Stimulated activated CD8-positive, alpha-beta memory T cell treated with anti-CD3 and anti-CD28 coated beads, Interleukin-4, amount 100 ng/mL, for 48 hours (primary cell): ENCODE measurements around the gene CSNK2B.

Source experiments
- DNase-seq: peaks from one replicate; pipeline ENCODE4 v3.0.0-alpha.2; 2020

The CSNK2B gene

DNA sequence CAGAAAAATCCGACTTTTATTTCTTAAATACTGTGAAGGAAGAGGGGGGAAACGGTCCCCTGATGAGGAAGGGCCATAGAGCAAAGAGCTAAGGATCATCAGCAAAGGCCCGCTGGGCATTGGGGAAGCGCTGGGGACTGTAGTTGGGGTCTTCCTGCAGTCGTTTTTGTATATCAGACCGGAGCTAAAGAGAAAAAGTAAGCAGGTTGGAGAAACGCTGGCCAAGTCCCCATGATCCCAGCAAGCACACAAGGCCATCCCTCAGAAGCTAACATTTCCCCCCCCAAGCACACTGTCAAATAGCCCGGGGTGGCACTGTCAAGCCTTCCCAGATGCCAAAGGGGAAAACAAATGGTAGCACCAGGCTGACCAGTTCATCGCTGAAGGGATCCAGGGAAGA lies 26.8 kb upstream of the CSNK2B start:
- DNase-seq = no peak

DNA sequence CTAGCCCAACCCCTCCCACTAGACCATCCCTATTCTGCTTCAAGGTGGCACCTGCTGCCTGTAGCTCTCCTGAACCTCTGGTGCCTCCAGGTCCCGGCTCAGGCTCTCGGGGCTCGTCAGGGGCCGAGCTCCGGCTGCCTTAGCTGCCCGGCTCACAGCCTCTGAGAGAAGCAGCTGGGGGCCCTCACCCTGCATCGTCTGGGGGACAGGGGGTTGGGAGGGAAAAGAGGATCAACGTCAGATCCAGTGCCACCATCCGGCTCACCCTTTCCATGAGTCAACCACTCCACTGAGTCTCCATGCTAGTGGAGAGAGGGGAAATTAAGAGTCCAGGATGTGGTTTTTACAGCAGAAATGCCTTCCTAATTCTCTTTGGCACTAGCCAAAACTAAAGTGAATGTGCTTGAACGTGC lies 26.4 kb upstream of the CSNK2B start:
- DNase-seq = no peak

DNA sequence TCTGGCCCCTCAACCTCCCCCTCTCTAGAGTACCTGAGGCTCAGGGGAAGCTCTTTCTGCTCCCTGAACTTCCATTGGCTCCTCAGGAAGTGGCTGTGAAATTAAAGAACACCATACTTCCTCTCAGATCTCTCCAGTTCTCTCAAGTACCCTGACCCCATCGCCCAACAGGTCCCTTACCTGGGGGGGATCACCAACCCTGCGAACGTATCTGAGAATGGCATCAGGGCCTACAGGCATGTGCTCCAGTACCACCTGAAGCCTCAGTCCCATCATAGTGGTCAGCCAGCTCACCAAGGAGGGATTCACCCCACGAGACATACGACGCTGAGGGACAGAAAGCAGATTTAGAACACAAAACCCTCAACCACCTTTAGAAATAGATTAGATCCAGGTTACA lies 25.3 kb upstream of the CSNK2B start:
- DNase-seq = no peak

DNA sequence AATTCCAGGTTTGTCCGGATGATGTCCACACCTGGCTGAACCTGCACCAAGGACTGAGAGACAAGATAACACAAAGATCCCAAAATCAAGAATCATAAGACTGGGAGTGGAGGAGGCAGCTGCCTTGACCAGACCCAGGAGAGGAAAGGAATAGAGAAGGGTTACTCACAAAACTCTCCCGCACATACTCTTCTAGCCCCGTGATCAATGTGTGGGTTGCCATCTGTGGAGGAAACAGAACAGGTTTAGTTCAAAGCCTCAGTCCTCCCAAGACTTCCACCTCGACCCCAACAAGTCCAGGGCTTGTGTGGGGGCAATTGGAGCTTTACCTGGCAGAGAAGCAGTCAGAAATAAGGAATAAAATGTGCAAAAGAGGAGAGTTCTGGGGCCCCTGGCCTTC lies 24.5 kb upstream of the CSNK2B start:
- no peak for DNase-seq

DNA sequence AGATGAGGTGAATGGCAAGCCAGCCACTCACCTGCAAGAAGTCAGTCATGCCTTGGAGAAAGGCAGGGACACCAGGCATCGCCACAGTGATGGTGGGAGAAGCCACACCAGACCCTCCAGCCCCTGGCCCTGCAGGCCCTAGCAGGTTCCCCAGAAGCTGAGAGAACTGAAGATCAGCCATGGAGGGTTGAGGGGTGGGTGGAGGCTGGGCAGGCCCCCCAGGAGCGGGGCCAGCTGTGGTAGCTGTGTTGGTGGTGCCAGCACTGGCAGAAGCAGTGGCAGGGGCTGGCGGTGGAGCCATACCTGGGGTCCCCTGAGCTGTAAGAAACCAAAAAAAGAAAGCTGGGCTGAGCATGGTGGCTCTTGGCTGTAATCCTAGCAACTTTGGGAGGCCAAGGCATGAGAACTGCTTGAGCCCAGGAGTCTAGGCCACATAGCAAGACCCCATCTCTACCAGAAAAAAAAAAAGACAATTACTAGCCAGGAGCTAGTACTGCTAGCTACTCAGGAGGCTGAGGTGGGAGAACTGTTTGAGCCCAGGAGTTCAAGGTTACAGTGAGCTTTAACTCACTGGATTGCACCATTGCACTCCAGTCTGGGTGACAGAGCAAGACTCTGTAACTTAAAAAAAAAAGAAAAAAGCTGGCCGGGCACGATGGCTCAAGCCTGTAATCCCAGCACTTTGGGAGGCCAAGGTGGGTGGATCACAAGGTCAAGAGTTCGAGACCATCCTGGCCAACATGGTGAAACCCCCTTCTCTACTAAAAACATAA lies 22.9 kb upstream of the CSNK2B start:
- no peak for DNase-seq

DNA sequence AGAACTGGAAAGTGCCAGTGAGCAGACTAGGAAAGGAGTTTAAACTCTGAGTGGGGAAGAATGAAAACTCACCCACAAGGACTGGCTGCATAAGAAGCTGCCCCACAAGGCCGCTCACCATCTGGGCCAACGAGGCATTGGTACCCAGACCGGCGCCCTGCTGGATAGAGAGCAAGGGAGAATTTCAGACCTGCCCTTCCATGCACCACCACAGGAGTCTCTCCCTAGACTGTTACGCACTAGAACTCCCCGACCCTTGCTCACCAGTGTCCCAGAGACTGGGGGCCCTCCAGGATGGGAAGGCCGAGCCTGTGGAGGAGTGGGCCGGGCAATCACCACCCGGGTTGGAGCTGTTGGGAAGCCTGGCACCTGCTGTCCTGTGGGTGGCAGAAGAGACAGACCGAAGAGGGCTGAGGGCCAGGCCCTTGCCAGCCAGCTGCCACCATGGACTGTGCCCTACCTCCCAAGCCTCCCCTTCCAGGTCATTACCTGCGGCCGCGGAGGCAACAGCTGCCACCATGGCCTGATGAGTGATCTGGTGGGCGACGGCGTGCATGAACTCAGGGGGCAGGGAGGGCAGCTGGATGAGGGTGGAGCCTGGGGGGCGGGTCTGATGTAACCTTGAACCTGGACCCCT lies 21.9 kb upstream of the CSNK2B start:
- no peak for DNase-seq

DNA sequence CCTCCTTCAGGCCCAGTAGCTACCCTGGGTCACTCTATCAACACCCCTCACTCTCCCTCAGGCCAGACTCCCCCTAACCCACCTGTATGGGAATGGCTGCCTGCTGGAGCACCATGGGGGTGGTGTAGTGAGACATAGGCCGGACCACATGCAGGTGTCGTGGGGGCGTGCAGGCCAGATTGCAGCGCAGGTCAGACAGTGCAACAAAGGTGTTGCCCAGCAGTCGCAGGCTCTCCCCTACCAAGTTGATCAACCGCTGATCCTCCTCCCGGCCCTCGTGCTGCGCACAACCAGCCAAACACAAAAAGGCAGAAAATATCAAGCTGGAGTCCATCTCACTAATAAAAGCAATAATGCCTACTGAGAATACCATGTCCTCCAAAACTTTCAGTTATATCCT lies 20.6 kb upstream of the CSNK2B start:
- DNase-seq = no peak

DNA sequence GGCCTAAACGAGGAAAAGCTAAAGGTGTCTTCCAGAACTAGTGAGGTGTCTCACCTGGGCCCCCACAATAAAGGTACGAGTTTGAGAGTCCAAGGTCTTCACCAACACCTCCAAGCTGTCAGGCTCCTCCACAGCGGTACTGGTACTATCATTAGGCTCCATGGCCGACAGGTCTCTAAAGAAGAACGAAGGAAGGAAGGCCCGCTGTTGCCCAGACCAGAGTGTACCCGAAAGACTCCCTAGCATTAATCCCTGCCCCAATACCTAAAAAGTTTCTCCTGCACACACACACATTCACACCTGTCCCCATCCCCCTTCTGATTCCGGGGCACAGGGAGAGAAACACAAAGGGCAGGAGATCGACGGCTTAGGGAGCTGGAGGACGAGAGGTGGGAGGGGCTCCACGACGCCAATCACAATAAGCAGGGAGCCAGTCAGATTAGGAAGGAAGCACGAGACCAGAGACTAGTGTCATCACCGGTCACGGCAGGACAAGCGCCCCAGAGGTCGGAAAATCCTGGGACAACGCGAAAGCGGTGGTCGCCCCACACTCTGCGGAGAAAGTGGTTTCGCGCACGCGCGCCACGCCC lies 14.2 kb upstream of the CSNK2B start:
- no peak for DNase-seq

DNA sequence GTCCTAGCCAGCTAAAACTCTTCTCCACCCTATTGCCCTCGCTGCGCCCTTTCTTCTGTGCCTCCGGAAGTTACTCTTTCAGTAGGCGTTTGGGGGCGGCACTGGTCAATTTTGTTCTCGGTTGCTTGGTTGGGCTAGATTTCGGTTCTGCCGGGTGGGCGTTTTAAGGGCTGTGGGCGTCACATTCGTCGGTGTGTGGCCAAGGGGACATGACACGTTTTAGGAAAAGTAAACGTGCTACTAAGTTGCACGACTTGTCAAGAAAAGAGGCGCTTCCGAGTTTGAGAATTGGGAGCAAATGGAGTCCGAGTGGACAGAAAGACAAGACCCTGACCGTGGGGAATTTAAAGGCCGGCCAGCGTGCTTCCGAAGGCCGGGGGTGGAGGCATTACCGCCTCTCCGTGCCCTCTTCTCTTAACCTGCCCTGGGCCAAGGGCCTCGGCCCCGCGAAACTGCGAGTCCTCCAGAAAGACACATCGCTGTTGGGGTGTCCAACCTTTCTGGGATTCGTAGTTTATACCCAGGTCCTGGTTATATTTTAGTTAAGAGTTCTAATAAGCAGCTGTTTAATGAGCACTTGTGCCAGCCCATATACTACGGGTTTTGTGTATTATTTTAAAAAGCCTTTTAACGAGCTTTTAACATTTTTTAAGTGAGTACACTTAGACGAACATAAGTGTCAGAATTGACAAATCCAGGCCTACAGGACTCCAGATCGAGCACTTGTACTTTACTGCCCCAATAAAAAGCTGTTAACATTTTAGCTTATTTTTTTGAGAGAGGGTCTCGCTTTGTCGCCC lies 12.8 kb upstream of the CSNK2B start:
- peak; percentile 91 for DNase-seq

DNA sequence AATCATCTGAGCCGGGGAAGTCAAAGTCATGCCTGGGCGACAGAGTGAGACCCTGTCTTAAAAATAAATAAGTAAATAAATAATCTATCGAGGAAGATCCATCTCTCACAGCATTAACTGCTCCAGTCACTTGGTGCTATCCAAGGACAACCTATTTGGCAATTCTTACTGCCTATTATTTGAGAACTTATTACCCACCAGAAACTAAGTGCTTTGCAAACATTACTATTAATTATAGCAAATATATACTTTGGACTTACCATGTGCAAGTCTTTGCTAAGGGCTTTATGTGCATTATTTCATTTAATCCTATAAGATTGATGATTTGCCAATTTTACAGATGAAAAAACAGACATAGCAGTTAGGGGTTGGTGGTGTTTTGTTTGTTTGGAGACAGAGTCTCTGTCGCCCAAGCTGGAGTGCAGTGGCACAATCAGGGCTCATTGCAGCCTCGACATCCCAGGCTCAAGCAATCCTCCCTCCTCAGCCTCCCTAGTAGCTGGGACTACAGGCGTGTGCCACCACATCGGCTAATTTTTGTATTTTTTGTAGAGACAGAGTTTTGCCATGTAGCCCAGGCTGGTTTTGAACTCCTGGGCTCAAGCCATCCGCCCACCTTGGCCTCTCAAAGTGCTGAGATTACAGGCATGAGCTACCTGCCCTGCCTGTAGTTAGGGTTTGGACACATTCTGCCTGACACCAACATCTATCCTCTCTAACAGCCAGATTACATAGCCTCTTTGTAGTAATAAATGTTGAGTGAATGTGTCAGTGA lies 11.1 kb upstream of the CSNK2B start:
- DNase-seq = no peak

DNA sequence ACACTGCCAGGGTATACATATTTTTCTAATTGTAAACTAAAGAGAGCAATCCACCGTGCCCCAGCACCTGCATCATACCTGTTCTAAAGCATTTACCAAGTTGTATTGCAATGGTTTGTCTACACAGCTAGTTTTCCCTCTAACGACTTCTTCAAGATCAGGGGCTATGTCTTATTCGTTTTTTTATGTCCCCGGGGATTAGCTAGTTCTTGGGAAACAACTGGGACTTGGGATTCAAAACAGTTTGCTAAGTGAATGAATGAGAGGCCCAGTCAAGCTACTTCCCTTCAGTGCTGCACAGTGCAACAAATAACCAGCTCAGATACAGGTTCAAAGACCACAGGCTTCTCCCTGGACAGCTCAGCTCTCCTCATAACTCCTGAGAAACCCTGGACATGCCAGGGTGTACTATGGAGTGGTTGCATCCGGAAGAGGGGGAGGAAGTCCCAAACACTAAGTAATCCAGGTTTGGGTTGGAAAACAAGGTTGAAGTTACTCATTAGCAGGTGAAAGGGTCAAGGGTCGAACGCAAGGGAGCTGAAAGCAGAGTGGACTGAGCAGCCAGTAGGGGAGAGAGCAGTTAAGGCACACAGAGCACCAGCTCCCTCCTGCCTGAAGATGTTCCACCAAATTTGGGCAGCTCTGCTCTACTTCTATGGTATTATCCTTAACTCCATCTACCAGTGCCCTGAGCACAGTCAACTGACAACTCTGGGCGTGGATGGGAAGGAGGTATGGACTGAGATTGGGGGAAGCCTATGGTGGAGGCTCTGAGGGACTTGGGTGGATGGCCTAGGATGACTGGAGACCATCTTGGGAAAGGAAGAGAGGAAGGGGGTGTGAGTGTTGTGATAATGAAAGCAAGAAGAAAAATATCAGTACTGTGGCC lies 10.3 kb upstream of the CSNK2B start, which contains the start of gene APOM:
Gene APOM (plus strand): TSS at position 546 of the 889 bp plus-strand sequence. CDS start 73 bp downstream, at position 619.
- DNase-seq = no peak

DNA sequence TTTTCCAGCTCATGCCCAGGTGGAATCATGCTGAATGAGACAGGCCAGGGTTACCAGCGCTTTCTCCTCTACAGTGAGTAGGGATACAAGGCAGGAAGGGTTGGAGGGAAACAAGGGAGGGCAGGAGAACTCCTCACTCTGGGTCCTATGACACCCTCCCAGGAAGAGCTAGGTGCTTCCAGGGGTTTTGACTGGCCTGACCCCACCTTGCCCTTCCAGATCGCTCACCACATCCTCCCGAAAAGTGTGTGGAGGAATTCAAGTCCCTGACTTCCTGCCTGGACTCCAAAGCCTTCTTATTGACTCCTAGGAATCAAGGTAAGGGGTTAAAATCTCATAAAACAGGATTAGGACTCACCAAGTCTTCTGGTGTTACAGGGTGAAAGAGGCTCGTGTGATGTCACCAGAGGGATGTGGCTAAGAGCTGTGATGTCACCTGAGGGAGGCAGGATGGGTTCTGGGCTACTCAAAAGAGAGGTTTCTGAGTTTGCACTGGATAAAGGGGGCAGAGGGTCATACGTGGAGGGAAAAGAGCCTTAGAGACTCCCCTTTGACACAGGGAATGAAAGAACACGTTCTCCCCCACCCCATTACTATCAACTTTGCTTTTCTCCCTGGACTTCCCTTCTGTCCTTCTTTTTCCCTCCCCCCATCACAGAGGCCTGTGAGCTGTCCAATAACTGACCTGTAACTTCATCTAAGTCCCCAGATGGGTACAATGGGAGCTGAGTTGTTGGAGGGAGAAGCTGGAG lies 8.3 kb upstream of the CSNK2B start:
- DNase-seq = peak; percentile 56

DNA sequence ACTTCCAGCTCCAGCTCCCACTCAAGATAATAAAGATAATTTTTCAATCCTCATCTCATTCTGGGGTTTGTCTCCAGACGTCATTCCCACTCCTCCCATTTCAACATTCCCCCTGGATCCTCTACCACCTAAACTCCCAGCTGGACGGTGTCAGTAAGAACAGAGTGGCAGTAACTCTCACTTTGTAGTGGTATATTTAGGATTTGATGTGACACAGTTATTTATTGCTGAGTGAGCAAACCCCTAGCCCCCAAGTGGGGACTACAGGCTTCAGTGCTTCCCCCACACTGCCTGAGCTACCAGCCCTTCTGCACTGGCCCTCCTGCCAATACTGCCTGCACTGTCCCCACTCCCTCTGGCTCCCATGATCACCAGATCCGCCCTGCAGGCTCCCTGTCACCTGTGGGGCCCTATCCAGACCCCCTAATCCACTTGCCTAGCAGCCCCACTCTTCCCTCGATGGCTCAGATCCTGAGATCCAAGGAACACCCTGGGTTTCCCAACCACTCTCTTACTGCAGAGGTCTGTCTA lies 7.7 kb upstream of the CSNK2B start:
- DNase-seq = no peak

DNA sequence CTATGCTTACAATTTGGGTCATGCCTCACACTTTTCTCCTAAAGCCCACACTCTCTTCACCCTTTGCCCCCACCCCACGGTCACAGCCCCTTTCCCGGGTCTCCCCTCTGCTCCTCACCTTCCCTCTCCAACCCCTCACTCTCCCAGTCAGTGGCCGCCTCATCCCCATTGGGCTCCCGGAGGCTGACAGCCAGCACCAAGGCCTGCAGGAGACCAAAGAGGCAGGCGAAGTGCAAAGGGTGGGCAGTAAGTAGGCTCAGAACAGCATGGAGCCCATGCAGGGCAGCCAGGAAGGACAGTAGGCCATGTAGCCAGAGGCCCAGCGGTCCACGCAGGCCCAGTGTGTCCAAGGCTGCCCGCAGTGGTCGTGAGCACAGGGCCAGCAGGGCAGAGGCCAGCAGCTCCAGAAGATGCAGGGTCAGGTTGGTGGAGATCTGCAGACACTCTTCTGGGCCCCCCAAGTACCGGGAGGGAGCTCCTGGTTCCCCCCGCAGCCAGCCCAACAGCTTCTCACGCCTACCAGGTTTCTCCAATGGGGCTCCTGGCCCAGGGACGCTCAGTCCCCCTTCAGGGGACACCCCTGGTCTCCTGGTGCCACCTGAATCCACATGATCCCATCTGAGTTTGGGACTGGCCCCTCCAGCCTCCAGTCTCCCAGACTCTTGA lies 6.8 kb upstream of the CSNK2B start:
- no peak for DNase-seq

DNA sequence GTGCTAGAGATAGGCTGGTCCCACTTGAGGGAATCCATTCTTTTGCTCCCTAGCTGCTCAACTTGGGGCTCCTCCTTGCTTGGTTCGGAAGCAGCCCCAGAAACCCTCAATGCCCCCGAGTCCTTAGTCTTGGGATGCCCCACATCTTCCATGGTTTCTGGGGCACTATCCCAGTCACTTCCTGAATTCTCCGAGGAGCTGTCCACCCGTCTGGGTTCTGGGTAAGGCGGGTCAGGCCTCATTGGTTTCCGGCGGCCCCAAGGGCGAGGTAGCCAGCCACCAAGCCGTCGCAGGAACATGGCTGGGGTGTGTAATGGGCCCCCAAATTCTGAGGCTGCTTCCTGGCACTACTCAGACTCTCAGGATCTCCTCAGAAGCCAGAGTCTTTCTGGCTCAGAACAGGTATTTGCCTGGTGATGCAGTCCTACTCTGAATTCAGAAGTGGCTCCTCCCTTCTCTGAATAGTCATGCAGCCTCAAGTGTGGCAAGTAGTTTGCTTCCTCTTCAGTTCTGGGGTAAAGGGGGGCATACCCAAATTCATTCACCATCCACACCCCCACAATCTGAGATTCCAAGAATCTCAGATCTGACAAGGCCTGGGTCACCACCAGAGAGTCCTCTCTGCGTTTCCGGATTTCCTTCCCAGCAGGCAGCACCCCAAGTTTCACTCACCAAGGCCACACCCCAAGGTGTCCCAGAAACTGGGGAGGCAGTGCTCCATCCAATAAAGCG lies 6.1 kb upstream of the CSNK2B start:
- peak; percentile 65 for DNase-seq

DNA sequence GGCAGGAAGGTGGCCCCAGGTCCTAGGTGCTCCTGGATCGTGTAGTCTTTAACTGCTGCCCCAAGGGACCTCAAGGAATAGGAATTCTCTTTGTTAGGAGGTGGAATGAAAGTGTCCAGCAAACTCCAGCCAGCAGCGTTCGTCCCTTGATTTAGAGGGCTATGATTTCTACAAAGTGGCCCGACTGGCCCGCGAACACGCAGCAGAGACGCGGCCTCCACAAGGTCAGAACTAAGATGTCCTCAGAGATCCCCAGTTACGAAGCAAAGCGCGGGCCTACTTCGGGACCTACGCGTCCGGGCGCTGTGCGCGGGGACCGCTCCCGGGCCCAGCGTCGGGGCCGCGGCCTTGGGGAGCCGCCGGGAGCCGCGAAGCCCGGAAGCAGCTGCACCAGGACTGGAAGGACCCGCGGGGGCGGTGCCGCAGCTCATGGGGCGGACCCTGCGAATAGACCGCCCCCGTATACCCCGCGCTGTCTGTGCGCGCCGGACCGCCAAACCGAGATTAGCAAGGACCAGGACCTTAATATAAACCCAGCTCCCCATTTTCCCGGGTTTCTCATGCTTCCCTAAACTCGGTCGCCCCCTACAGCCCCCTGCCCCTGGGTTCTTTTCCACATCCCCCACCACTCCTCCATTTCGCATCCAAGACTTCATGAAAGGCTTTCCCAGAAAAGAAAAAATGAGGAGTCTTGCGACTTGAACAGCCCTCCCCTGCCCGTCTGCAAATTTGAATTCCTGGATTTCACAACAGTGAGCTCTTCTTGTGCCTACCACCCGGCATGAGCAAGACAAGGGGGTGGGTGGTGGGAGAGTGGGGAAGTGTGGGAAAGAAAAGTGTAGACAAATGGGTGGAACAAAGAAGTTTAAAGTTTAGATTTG lies 5.3 kb upstream of the CSNK2B start, which contains the start of gene C6orf47:
Gene C6orf47 (minus strand): TSS at position 398 of the 881 bp plus-strand sequence. CDS start 831 bp downstream, outside the sequence.
- DNase-seq = peak; percentile 87

DNA sequence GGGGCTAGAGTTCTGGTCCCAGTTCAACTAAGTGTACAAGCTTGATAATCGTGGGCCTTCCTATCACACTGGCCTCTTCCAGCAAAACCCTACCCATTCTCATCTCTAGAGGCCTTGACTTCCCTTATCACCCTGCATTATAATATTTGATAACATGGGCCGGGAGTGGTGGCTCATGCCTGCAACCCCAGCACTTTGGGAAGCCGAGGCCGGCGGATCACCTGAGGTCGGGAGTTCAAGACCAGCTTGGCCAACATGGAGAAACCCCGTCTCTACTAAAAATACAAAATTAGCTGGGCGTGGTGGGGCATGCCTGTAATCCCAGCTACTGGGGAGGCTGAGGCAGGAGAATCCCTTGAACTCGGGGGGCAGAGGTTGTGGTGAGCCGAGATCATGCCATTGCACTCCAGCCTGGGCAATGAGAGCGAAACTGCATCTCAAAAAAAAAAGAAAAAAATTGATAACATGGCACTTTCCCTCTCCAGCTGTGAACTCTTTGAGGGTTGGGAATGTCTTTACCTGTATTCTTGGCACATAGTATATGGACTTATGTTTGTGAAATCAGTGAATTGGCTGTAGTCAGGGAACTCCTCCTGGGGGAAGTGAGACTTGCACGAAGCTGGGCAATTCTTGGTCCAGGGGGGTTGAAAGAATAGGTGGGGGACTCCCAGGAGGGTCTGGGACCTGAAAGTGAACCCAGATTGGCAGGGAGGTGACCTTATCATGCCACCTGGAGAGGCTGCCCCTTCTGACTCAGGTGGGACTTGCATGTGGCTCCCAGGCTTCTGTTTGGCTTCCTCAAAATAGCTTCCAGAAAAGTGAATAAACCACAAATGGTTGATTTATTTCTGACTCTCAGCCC lies 4.4 kb upstream of the CSNK2B start:
- DNase-seq = no peak
